Activated CD4-positive, alpha-beta T cell treated with anti-CD3 and anti-CD28 coated beads, Interleukin-2, amount 50 U/mL, for 16 hours (primary cell): ENCODE results near the gene PSMD11.

ENCODE experiments used
- DNase-seq: peaks from one replicate; pipeline ENCODE4 v3.0.0-alpha.2; 2020

PSMD11 gene

GRCh38 chr17:32491371-32492263 is 47.3 kb downstream of the PSMD11 start:
- DNase-seq: no peak

- no peak for DNase-seq
Measured at GRCh38 chr17:32492264-32492589, 47.9 kb downstream of the PSMD11 start.

GRCh38 chr17:32492648-32493289 is 48.5 kb downstream of the PSMD11 start:
- no peak for DNase-seq

GRCh38 chr17:32493571-32493970 is 49.3 kb downstream of the PSMD11 start:
- DNase-seq: no peak

GRCh38 chr17:32493976-32494513 is 49.7 kb downstream of the PSMD11 start:
- no peak for DNase-seq

- DNase-seq: no peak
Measured at GRCh38 chr17:32494621-32495358, 50.5 kb downstream of the PSMD11 start.

- DNase-seq: no peak
Measured at GRCh38 chr17:32495359-32496231, 51.3 kb downstream of the PSMD11 start.

- no peak for DNase-seq
Measured at GRCh38 chr17:32496395-32497073, 52.2 kb downstream of the PSMD11 start.

GRCh38 chr17:32497431-32498205 is 53.3 kb downstream of the PSMD11 start:
- no peak for DNase-seq

GRCh38 chr17:32498391-32498790 is 54.1 kb downstream of the PSMD11 start:
- no peak for DNase-seq

GRCh38 chr17:32502013-32502412 is 57.7 kb downstream of the PSMD11 start:
- DNase-seq: no peak

- no peak for DNase-seq
Measured at GRCh38 chr17:32502710-32503109, 58.4 kb downstream of the PSMD11 start.

GRCh38 chr17:32503251-32504165 is 59.2 kb downstream of the PSMD11 start:
- peak; percentile 79 for DNase-seq

- no peak for DNase-seq
Measured at GRCh38 chr17:32504166-32504990, 60.1 kb downstream of the PSMD11 start.

GRCh38 chr17:32508926-32509325 is 64.6 kb downstream of the PSMD11 start:
- no peak for DNase-seq

GRCh38 chr17:32510466-32510865 is 66.2 kb downstream of the PSMD11 start:
- DNase-seq: no peak

- DNase-seq: no peak
Measured at GRCh38 chr17:32512328-32512727, 68.0 kb downstream of the PSMD11 start.

- DNase-seq: no peak
Measured at GRCh38 chr17:32513579-32513978, 69.3 kb downstream of the PSMD11 start.

- DNase-seq: no peak
Measured at GRCh38 chr17:32514606-32515005, 70.3 kb downstream of the PSMD11 start.
